Stimulated activated CD4-positive, alpha-beta T cell treated with anti-CD3 and anti-CD28 coated beads, Interleukin-15, amount 100 ng/mL, for 24 hours (primary cell): Measurements from ENCODE around the gene GPR21.

Experiments
- DNase-seq: peaks from one replicate; pipeline ENCODE4 v3.0.0-alpha.2; 2020

Gene GPR21

GRCh38 chr9:123067136-123067535 is 33.7 kb downstream of the GPR21 start:
- DNase-seq, result no peak

- no peak for DNase-seq
These were observed 35.6 kb downstream of the GPR21 start for GRCh38 chr9:123069010-123069481.

- no peak for DNase-seq
These were observed 36.7 kb downstream of the GPR21 start for GRCh38 chr9:123070198-123070597.

GRCh38 chr9:123072407-123072995 is 39.0 kb downstream of the GPR21 start:
- no peak for DNase-seq

DNA sequence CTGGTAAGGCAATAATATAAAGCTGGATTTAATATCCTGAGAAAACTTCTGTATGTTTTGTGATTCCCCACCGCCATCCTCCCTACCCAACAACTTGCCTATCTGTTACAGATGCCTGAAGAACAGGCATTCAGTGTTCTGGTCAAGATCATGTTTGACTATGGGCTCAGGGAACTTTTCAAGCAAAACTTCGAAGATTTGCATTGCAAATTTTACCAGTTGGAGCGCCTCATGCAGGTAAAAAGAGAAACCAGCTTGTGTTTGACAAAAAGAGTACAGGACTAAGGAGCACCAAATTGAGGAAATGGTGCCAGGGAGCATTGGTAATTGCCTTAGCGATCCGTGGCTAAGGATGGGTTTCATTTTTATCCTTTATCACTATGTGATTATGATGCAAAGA is 40.0 kb downstream of the GPR21 start:
- no peak for DNase-seq

DNA sequence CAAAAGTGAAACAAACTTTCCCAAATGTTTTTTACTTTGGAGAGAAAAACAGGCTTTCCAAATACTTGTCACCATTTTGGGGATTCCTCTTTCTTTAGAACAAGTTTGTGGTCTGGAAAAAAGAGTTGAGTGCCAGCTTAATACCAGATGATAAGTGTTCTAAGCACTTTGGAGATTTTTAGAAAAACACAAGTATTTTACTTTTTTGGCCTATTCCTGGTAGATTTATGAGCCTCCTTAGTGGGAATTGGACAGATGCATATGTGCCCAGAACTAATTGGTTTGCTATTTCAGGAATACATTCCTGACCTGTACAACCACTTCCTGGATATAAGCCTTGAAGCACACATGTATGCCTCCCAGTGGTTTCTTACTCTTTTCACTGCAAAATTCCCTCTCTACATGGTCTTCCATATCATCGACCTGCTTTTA is 40.5 kb downstream of the GPR21 start:
- no peak for DNase-seq

GRCh38 chr9:123074628-123075027 is 41.2 kb downstream of the GPR21 start:
- DNase-seq, result no peak

DNA sequence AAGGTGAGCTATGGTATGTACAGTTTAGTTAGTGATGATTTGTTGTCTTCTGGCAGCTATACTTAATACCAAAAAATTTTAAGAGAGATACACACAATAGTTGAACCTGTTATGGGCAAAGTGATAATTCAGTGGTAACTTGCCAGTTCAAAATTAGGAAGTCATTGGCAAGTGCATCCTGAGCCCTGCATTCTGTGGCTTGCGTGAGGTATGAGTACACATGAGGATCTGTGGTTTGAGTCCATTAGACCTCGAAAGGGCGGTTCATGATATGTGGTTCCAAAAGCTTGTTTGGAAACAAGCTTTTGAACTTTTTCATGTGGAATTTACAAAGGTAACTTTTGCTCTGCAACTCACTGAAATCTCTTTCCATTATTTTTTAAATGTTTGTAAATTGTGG is 47.0 kb downstream of the GPR21 start:
- DNase-seq, result no peak

GRCh38 chr9:123081824-123082223 is 48.4 kb downstream of the GPR21 start:
- peak; percentile 18 for DNase-seq

- no peak for DNase-seq
These were observed 50.2 kb downstream of the GPR21 start for GRCh38 chr9:123083680-123084079.

DNA sequence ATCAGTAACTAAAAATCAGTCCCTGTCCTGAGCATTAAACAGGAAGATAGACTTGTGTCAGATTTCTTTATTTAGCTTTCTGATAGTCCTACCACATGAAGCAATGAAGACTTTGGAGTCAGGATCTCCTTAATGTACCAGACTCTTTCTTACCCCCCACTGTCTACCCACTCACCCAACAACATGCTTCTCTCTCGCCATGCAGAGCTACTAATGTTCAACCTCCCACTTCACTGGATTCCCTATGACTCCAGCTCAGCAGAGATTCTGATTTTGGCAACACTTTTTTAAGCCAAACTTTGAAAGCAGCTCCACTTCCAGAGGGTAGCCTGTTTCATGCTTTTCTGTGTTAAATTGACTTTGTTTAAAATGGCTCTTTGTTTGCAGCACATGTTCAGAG is 50.8 kb downstream of the GPR21 start:
- DNase-seq, result no peak
